Progenitor cell of endocrine pancreas (in vitro differentiated cells): Measurements from ENCODE around the gene OSBPL9. TPM values are rescaled to one million over a fixed set of nuclear protein-coding genes. Genes with fewer than 3 reads are reported as not detected.
"Not testable (repeated sequence)": the region's sequence is repeated elsewhere in the genome, so short reads cannot be mapped to it uniquely, and the experiment has no call there.

Experiments
- DNase-seq: peaks from one replicate; pipeline ENCODE4 v3.0.0; 2021; ENCODE audit warnings: low spot score; ENCODE audit not compliant: unreplicated experiment
- H3K27ac Mint-ChIP-seq: 2 replicates; pipeline ENCODE4 v1.8.0; 2021; ENCODE audit warnings: mild to moderate bottlenecking, moderate library complexity, mixed read lengths
- H3K27me3 Mint-ChIP-seq: 2 replicates; pipeline ENCODE4 v1.8.0; 2021; ENCODE audit warnings: mixed read lengths
- H3K36me3 Mint-ChIP-seq: 2 replicates; pipeline ENCODE4 v1.8.0; 2022; ENCODE audit warnings: mixed read lengths; ENCODE audit not compliant: insufficient read depth
- H3K4me1 Mint-ChIP-seq: 2 replicates; pipeline ENCODE4 v1.8.0; 2021; ENCODE audit warnings: low read depth, mixed read lengths
- H3K4me3 Mint-ChIP-seq: 2 replicates; pipeline ENCODE4 v1.8.0; 2021; ENCODE audit warnings: low read depth, mild to moderate bottlenecking, moderate library complexity, mixed read lengths
- H3K9me3 Mint-ChIP-seq: 2 replicates; pipeline ENCODE4 v1.8.0; 2021; ENCODE audit warnings: low read depth, mixed read lengths
- total RNA-seq: library from RNA; stranded (reverse); gene quantifications from 2 replicates; pipeline ENCODE4 v1.2.1, GENCODE V29; 2021
- TF ChIP-seq, protein P1 (sequence below): fragments of 200-600 bp; sonication (generic); IDR thresholded peaks from one replicate; pipeline ENCODE4 v1.5.0; 2021; ENCODE audit warnings: antibody characterized with exemption, mild to moderate bottlenecking; ENCODE audit not compliant: unreplicated experiment

Gene OSBPL9
- total RNA-seq, 1 donor from 2014 or later = 138 TPM

DNA sequence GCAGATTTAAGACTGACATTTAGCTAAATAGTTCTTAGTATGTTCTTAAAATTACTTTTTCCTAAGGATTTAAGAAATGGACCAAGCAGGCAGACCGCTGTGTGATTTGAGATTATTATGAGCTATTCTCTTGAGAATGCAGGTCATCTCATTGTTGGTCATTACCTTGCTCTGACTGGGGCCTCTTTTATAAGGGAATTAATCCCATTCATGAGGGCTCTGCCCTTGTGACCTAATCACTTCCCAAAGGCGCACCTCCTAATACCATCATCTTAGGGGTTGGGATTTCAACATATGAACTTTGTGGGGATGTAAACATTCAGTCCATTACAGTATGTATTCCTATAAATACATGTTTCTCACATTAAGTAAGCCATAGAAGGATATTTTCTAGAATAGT lies 24.2 kb downstream of the OSBPL9 start:
- Mint-ChIP-seq H3K27ac (peak overlapping the region; percentile 66), H3K27me3 (no peaks in the 10 kb centered on the region), H3K4me1 (peaks cover 29% of the 10 kb centered on the region), H3K36me3 (peaks cover 5% of the 10 kb centered on the region), H3K4me3 (no peak overlapping the region), H3K9me3 (peaks cover 9% of the 10 kb centered on the region)
- TF ChIP-seq, protein P1, sequence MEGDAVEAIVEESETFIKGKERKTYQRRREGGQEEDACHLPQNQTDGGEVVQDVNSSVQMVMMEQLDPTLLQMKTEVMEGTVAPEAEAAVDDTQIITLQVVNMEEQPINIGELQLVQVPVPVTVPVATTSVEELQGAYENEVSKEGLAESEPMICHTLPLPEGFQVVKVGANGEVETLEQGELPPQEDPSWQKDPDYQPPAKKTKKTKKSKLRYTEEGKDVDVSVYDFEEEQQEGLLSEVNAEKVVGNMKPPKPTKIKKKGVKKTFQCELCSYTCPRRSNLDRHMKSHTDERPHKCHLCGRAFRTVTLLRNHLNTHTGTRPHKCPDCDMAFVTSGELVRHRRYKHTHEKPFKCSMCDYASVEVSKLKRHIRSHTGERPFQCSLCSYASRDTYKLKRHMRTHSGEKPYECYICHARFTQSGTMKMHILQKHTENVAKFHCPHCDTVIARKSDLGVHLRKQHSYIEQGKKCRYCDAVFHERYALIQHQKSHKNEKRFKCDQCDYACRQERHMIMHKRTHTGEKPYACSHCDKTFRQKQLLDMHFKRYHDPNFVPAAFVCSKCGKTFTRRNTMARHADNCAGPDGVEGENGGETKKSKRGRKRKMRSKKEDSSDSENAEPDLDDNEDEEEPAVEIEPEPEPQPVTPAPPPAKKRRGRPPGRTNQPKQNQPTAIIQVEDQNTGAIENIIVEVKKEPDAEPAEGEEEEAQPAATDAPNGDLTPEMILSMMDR = no peak
- DNase-seq = no peak

DNA sequence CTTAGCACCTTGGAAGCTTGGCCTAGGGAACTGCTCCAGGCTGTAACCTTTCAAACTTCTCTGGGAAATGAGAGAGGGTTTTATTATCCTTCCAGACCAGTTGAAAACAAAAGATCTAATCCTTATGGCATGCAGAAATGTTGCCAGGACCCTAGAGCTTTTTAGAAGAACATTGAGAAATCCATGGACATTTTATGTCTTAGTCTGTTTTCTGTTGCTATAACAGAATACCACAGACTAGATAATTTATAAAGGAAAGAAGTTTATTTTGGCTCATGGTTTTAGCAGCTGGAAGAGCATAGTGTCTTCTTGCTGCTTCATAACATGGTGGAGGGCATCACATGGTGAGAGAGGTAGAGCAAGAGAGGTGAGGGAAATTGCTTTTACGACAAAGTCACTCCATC lies 25.8 kb downstream of the OSBPL9 start:
- Mint-ChIP-seq H3K27ac (peak overlapping the region; percentile 86), H3K27me3 (no peaks in the 10 kb centered on the region), H3K4me1 (peaks cover 31% of the 10 kb centered on the region), H3K9me3 (peaks cover 9% of the 10 kb centered on the region), H3K4me3 (no peak overlapping the region), H3K36me3 (peaks cover 6% of the 10 kb centered on the region)
- TF ChIP-seq, protein P1 = no peak
- DNase-seq = no peak

DNA sequence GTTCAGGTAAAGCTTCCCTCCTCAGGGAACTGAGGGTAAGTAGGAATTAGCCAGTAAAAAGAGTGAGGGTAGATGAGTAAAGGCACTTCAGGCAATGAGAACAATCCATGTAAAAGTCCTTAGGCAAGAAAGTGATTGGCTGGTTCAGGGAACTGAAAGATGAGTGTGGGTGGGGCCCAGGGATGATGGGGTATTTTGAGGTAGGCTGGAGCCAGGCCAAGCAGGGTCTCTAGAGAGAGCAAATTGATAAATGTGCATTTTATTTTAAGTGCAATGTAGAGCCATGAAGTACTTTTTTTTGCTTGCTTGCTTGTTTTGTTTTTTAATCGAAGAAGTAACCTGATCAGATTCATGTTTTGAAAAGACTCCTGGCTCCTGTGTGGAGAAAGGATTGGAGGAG lies 26.5 kb downstream of the OSBPL9 start:
- DNase-seq = no peak
- Mint-ChIP-seq H3K4me1 (peaks cover 36% of the 10 kb centered on the region), H3K36me3 (peaks cover 6% of the 10 kb centered on the region), H3K4me3 (no peak overlapping the region), H3K27me3 (no peaks in the 10 kb centered on the region), H3K9me3 (peaks cover 9% of the 10 kb centered on the region), H3K27ac (peak overlapping the region; percentile 85)
- TF ChIP-seq, protein P1 = no peak

DNA sequence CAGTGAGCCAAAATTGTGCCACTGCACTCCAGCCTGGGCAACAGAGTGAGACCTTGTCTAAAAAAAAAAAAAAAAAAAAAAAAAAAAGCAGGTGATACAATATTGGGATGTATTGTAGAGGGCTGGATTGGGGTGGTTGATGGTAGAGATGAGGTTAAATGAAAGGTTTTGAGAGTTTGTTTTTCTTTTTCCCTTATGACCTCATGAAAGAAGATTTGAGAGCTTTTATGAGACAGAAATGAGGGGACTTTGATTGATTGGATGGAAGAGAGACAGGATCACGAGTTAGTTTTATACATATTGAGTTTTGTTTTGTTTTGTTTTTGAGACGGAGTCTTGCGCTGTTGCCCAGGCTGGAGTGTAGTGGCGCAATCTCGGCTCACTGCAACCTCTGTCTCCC lies 27.1 kb downstream of the OSBPL9 start:
- no peak overlapping the region for H3K27ac Mint-ChIP-seq
- peaks cover 6% of the 10 kb centered on the region for H3K36me3 Mint-ChIP-seq
- peaks cover 38% of the 10 kb centered on the region for H3K4me1 Mint-ChIP-seq
- H3K27me3 Mint-ChIP-seq = no peaks in the 10 kb centered on the region
- H3K4me3 Mint-ChIP-seq = no peak overlapping the region
- peaks cover 9% of the 10 kb centered on the region for H3K9me3 Mint-ChIP-seq
- no peak for DNase-seq
- TF ChIP-seq, protein P1 = no peak

DNA sequence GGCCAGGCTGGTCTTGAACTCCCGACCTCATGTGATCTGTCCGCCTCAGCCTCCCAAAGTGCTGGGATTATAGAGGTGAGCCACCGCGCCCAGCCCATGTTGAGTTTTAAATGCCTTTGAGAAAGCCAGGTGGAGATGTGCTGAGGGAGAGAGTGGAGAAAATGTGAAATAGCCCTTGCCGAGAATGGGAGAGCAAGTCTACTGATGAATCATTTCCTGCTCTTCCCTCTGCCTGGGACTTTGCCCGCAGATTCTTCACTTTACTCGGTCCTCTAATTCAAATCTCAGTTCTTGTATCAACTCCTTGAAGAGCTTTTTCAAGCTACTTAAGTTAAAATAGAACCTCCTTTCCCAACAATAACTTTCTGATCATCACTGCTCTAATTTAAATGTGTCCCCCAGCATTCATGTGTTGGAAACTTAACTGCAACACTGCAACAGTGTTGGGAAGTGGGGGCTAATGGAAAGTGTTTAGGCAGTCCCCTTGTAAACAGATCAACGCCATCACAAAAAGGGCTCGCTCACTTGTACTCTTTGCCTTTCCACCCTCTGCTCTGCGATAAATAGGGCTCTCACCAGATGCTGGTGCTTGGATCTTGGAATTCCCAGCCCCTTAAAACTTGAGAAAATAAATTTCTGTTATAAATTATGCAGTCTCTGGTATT lies 27.8 kb downstream of the OSBPL9 start:
- Mint-ChIP-seq H3K36me3 (peaks cover 6% of the 10 kb centered on the region), H3K4me3 (no peak overlapping the region), H3K27ac (no peak overlapping the region), H3K4me1 (peaks cover 44% of the 10 kb centered on the region), H3K27me3 (no peaks in the 10 kb centered on the region), H3K9me3 (peaks cover 9% of the 10 kb centered on the region)
- TF ChIP-seq, protein P1 = no peak
- DNase-seq = no peak

DNA sequence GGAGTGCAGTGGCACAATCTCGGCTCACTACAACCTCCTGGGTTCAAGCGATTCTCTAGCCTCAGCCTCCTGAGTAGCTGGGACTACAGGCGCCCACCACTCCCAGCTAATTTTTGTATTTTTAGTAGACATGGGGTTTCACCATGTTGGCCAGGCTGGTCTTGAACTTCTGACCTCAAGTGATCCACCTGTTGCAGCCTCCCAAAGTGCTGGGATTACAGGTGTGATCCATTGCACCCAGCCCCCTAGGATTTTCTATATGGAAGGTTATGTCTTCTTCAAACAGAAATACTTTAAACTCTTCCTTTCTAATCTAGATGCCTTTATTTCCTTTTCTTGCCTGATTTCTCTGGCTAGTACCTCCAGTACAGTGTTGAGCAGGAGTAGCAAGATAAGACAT lies 29.7 kb downstream of the OSBPL9 start:
- peaks cover 42% of the 10 kb centered on the region for H3K4me1 Mint-ChIP-seq
- not testable (repeated sequence) for H3K27me3 Mint-ChIP-seq, H3K9me3 Mint-ChIP-seq, H3K36me3 Mint-ChIP-seq, H3K4me3 Mint-ChIP-seq, DNase-seq, H3K27ac Mint-ChIP-seq
